HepG2 (cell line): Measurements from ENCODE around the gene NUDT17. TPM values are rescaled to one million over a fixed set of nuclear protein-coding genes. Genes with fewer than 3 reads are reported as not detected.
A peak's percentile ranks its signal among the peaks of the same experiment; 100 is the strongest.

Experiments used
- GTF3A ChIP-seq: sonication (generic); formaldehyde crosslinking; conservative IDR thresholded peaks from 2 replicates; pipeline ENCODE4 v1.4.0; 2020; ENCODE audit warnings: mild to moderate bottlenecking, missing genetic modification reagents
- HDAC1 ChIP-seq: sonication (generic); formaldehyde crosslinking; IDR thresholded peaks from 2 replicates; pipeline ENCODE4 v1.5.1; 2020; ENCODE audit warnings: mild to moderate bottlenecking, missing genetic modification reagents
- POLR2AphosphoS2 ChIP-seq: IDR thresholded peaks from 2 replicates; pipeline ENCODE4 v1.6.1; 2011; ENCODE audit warnings: low read depth, low read length, improper control_type of control experiment
- U2AF1 ChIP-seq: fragments of 200-400 bp; formaldehyde crosslinking; optimal IDR thresholded peaks from 2 replicates; pipeline ENCODE3; 2017; ENCODE audit warnings: mild to moderate bottlenecking, low read depth, low read length
- ZNF235 ChIP-seq: sonication (generic); formaldehyde crosslinking; IDR thresholded peaks from 2 replicates; pipeline ENCODE4 v1.8.1; 2023; ENCODE audit warnings: mild to moderate bottlenecking, missing genetic modification reagents, borderline replicate concordance
- ZNF382 ChIP-seq: sonication (generic); formaldehyde crosslinking; IDR thresholded peaks from 2 replicates; pipeline ENCODE4 v1.5.0; 2020; ENCODE audit warnings: missing genetic modification reagents, mild to moderate bottlenecking, borderline replicate concordance
- ZNF615 ChIP-seq: sonication (generic); formaldehyde crosslinking; IDR thresholded peaks from 2 replicates; pipeline ENCODE4 v1.5.0; 2020; ENCODE audit warnings: mild to moderate bottlenecking, missing genetic modification reagents, borderline replicate concordance
- ZNF674 ChIP-seq: sonication (generic); formaldehyde crosslinking; IDR thresholded peaks from 2 replicates; pipeline ENCODE4 v1.5.0; 2020; ENCODE audit warnings: low read depth, mild to moderate bottlenecking, missing genetic modification reagents
- ZNF883 ChIP-seq: sonication (generic); formaldehyde crosslinking; IDR thresholded peaks from 2 replicates; pipeline ENCODE4 v1.5.1; 2020; ENCODE audit warnings: mild to moderate bottlenecking, missing genetic modification reagents; ENCODE audit errors: not compliant biosample characterization
- polyA plus RNA-seq, 8 experiments: library from polyadenylated mRNA; depleted of rRNA in 3 of 8; stranded (reverse) in 7 of 8; unstranded in 1 of 8; fragments of >200 nt; fragmentation: Illumina TruSeq in 4 of 8; extraction: Trizol in 4 of 8; gene quantifications; 2 replicates each; pipeline versions ENCODE4 v1.2.1 to v1.2.3, GENCODE V29; 2011 to 2016; ENCODE audit warnings: low read depth in 4 of 8, missing spikeins in 1 of 8, mixed read lengths in 1 of 8; ENCODE audit not compliant: insufficient read depth in 1 of 8
- total RNA-seq, 5 experiments: library from RNA; depleted of rRNA; stranded (reverse); fragments of >200 nt; fragmentation: Illumina TruSeq; extraction: Trizol; gene quantifications; 2 replicates each; pipeline ENCODE4 v1.2.3, GENCODE V29; 2016; ENCODE audit warnings: low read depth in 1 of 5
- TF ChIP-seq, protein P1 (sequence below): sonication (generic); formaldehyde crosslinking; IDR thresholded peaks from 2 replicates; pipeline ENCODE4 v1.4.0; 2020; ENCODE audit warnings: missing genetic modification reagents, borderline replicate concordance
- TF ChIP-seq, protein P2 (sequence below): sonication (generic); formaldehyde crosslinking; IDR thresholded peaks from 2 replicates; pipeline ENCODE4 v1.8.0; 2022; ENCODE audit warnings: low read depth, missing genetic modification reagents
- TF ChIP-seq, protein P3 (sequence below), 2 experiments: fragments of 450-650 bp in 1 of 2; sonication (generic) in 1 of 2; formaldehyde crosslinking in 1 of 2; IDR thresholded peaks; 2 replicates each; pipeline versions ENCODE4 v1.6.1 to v1.8.0; 2016 to 2022; ENCODE audit warnings: antibody characterized with exemption in 1 of 2, mild to moderate bottlenecking in 1 of 2, missing genetic modification reagents in 1 of 2

Gene NUDT17
- total and polyA plus RNA-seq, 2 of the 13 experiments (the other 11 are each of a cell fraction or from before 2014, with no cell fraction given): 2.6 to 5.8 TPM

DNA sequence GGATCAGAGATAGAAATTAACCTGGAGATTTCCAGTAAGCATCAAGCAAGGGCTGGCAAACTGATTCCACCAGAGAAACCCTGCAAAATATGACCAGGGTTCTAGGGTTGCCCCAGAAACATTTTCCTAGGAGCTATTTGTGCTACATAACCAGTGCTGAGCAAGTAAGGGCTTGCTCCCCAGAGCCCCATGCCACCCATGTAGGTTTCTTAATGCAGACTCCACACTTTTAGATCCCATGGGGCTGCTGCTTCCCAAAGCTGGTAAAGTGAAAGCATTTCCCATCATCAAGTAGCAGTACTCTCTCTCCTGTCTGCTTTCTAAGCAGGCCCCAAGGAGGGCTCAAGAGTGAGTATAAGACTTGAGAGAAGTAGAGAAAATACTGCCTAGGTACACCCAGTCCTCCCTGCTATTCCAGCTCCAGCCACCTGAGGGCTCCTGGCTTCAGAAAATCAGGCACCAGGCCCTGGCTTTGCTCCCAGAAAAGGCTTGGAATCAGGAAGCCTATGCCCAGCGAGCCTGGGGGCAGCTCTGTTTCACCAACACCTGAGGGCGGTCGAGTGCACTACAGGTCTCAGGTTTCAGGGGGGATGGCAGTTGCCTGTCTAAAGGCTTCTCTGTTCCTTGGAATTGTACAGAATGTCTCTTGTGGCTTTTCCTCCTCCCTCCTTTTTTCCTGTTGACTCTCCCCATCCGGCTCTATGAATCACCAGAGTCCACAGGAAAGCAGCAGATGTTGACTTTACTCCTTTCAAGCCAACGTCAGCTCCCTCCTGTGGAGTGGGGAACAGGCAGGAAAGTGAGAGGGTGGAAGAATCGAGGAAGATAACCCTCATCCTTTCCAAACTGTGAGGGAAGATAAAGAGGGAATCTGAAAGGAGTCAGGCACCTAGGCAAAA lies 46.4 kb downstream of the NUDT17 start (continued):
- TF ChIP-seq ZNF382 (CRISPR knock-in tag): no peak
- TF ChIP-seq, protein P1, sequence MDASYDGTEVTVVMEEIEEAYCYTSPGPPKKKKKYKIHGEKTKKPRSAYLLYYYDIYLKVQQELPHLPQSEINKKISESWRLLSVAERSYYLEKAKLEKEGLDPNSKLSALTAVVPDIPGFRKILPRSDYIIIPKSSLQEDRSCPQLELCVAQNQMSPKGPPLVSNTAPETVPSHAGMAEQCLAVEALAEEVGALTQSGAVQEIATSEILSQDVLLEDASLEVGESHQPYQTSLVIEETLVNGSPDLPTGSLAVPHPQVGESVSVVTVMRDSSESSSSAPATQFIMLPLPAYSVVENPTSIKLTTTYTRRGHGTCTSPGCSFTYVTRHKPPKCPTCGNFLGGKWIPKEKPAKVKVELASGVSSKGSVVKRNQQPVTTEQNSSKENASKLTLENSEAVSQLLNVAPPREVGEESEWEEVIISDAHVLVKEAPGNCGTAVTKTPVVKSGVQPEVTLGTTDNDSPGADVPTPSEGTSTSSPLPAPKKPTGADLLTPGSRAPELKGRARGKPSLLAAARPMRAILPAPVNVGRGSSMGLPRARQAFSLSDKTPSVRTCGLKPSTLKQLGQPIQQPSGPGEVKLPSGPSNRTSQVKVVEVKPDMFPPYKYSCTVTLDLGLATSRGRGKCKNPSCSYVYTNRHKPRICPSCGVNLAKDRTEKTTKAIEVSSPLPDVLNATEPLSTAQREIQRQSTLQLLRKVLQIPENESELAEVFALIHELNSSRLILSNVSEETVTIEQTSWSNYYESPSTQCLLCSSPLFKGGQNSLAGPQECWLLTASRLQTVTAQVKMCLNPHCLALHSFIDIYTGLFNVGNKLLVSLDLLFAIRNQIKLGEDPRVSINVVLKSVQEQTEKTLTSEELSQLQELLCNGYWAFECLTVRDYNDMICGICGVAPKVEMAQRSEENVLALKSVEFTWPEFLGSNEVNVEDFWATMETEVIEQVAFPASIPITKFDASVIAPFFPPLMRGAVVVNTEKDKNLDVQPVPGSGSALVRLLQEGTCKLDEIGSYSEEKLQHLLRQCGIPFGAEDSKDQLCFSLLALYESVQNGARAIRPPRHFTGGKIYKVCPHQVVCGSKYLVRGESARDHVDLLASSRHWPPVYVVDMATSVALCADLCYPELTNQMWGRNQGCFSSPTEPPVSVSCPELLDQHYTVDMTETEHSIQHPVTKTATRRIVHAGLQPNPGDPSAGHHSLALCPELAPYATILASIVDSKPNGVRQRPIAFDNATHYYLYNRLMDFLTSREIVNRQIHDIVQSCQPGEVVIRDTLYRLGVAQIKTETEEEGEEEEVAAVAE (CRISPR knock-in tag): no peak; the same call in 1 of the 2 replicates
- TF ChIP-seq ZNF674 (CRISPR knock-in tag): no peak
- no peak for TF ChIP-seq POLR2AphosphoS2
- TF ChIP-seq U2AF1: no peak
- TF ChIP-seq HDAC1 (CRISPR knock-in tag): peak; percentile 86
- TF ChIP-seq ZNF235 (CRISPR knock-in tag): no peak
- no peak for TF ChIP-seq ZNF883 (CRISPR knock-in tag)
- TF ChIP-seq, protein P2, sequence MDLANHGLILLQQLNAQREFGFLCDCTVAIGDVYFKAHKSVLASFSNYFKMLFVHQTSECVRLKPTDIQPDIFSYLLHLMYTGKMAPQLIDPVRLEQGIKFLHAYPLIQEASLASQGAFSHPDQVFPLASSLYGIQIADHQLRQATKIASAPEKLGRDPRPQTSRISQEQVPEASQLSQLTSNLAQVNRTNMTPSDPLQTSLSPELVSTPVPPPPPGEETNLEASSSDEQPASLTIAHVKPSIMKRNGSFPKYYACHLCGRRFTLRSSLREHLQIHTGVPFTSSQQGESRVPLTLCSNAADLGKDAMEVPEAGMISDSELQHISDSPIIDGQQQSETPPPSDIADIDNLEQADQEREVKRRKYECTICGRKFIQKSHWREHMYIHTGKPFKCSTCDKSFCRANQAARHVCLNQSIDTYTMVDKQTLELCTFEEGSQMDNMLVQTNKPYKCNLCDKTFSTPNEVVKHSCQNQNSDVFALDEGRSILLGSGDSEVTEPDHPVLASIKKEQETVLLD (CRISPR knock-in tag): no peak
- TF ChIP-seq ZNF615 (CRISPR knock-in tag): 0 out of 2 replicates have a peak, but pooled peaks have one; percentile 51
- TF ChIP-seq, protein P3, sequence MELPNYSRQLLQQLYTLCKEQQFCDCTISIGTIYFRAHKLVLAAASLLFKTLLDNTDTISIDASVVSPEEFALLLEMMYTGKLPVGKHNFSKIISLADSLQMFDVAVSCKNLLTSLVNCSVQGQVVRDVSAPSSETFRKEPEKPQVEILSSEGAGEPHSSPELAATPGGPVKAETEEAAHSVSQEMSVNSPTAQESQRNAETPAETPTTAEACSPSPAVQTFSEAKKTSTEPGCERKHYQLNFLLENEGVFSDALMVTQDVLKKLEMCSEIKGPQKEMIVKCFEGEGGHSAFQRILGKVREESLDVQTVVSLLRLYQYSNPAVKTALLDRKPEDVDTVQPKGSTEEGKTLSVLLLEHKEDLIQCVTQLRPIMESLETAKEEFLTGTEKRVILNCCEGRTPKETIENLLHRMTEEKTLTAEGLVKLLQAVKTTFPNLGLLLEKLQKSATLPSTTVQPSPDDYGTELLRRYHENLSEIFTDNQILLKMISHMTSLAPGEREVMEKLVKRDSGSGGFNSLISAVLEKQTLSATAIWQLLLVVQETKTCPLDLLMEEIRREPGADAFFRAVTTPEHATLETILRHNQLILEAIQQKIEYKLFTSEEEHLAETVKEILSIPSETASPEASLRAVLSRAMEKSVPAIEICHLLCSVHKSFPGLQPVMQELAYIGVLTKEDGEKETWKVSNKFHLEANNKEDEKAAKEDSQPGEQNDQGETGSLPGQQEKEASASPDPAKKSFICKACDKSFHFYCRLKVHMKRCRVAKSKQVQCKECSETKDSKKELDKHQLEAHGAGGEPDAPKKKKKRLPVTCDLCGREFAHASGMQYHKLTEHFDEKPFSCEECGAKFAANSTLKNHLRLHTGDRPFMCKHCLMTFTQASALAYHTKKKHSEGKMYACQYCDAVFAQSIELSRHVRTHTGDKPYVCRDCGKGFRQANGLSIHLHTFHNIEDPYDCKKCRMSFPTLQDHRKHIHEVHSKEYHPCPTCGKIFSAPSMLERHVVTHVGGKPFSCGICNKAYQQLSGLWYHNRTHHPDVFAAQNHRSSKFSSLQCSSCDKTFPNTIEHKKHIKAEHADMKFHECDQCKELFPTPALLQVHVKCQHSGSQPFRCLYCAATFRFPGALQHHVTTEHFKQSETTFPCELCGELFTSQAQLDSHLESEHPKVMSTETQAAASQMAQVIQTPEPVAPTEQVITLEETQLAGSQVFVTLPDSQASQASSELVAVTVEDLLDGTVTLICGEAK (IDR thresholded peaks at IDR 0.05): no peak
- TF ChIP-seq, protein P3 (CRISPR knock-in tag; IDR thresholded peaks at IDR 0.05): no peak
- no peak for TF ChIP-seq GTF3A (CRISPR knock-in tag)
